Measurements from ENCODE around the gene ODAD4.

ODAD4 gene

DNA sequence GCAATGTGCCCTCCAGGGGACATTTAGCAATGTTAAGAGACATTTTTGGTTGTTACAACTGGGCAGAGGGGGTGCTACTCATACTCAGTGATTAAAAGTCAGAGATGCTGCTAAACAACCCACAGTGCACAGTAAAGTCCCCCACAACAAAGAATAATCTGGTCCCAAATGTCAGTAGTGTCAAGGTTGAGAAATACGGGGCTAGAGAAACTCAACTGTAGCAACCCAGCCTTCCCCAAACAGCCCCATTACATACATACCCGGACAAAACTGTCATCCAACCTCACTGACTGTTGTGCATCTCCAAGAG lies 66.4 kb downstream of the ODAD4 start:
- H3K27ac ChIP-seq (ENCODE audit: poor library complexity, severe bottlenecking), result no peak overlapping the region
- no peaks in the 10 kb centered on the region for H3K9me3 ChIP-seq (ENCODE audit: severe bottlenecking)
- ATAC-seq (ENCODE audit: low read depth) (no peak), DNase-seq (ENCODE audit: low spot score) (no peak)
- no peaks in the 10 kb centered on the region for H3K4me1 ChIP-seq (ENCODE audit: insufficient read depth, poor library complexity, severe bottlenecking)
- no peaks in the 10 kb centered on the region for H3K27me3 ChIP-seq (ENCODE audit: insufficient read depth, poor library complexity, severe bottlenecking)
- TF ChIP-seq, protein P1, sequence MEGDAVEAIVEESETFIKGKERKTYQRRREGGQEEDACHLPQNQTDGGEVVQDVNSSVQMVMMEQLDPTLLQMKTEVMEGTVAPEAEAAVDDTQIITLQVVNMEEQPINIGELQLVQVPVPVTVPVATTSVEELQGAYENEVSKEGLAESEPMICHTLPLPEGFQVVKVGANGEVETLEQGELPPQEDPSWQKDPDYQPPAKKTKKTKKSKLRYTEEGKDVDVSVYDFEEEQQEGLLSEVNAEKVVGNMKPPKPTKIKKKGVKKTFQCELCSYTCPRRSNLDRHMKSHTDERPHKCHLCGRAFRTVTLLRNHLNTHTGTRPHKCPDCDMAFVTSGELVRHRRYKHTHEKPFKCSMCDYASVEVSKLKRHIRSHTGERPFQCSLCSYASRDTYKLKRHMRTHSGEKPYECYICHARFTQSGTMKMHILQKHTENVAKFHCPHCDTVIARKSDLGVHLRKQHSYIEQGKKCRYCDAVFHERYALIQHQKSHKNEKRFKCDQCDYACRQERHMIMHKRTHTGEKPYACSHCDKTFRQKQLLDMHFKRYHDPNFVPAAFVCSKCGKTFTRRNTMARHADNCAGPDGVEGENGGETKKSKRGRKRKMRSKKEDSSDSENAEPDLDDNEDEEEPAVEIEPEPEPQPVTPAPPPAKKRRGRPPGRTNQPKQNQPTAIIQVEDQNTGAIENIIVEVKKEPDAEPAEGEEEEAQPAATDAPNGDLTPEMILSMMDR (IDR thresholded peaks at IDR 0.05; ENCODE audit: poor library complexity, severe bottlenecking), result no peak
- H3K36me3 ChIP-seq (ENCODE audit: low read depth), result peaks cover 97% of the 10 kb centered on the region
- no peak overlapping the region for H3K4me3 ChIP-seq (ENCODE audit: severe bottlenecking)

DNA sequence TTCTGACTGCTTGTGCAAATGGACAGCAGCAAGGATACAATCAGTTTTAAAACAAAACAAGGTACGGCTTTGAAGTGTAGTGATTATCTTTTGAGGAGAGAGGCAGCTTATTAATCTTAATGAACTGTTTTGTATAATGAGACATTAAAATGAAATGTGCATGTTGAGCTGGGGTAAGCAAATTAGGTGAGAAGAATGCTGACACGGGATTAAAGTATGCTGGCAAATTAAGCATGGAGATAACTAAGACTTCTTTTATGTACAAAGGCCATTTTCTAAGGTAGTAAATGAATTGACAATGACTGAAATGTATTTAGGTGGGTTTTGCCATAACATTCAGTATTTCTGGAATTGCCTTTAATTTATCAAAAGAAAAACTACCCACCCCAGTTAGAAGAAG lies 68.1 kb downstream of the ODAD4 start:
- no peak overlapping the region for H3K27ac ChIP-seq (ENCODE audit: poor library complexity, severe bottlenecking)
- H3K4me3 ChIP-seq (ENCODE audit: severe bottlenecking), result no peak overlapping the region
- H3K4me1 ChIP-seq (ENCODE audit: insufficient read depth, poor library complexity, severe bottlenecking), result peaks cover 4% of the 10 kb centered on the region
- DNase-seq (ENCODE audit: low spot score) (no peak), ATAC-seq (ENCODE audit: low read depth) (no peak)
- TF ChIP-seq, protein P1 (IDR thresholded peaks at IDR 0.05; ENCODE audit: poor library complexity, severe bottlenecking), result no peak
- no peaks in the 10 kb centered on the region for H3K9me3 ChIP-seq (ENCODE audit: severe bottlenecking)
- peaks cover 97% of the 10 kb centered on the region for H3K36me3 ChIP-seq (ENCODE audit: low read depth)
- no peaks in the 10 kb centered on the region for H3K27me3 ChIP-seq (ENCODE audit: insufficient read depth, poor library complexity, severe bottlenecking)

DNA sequence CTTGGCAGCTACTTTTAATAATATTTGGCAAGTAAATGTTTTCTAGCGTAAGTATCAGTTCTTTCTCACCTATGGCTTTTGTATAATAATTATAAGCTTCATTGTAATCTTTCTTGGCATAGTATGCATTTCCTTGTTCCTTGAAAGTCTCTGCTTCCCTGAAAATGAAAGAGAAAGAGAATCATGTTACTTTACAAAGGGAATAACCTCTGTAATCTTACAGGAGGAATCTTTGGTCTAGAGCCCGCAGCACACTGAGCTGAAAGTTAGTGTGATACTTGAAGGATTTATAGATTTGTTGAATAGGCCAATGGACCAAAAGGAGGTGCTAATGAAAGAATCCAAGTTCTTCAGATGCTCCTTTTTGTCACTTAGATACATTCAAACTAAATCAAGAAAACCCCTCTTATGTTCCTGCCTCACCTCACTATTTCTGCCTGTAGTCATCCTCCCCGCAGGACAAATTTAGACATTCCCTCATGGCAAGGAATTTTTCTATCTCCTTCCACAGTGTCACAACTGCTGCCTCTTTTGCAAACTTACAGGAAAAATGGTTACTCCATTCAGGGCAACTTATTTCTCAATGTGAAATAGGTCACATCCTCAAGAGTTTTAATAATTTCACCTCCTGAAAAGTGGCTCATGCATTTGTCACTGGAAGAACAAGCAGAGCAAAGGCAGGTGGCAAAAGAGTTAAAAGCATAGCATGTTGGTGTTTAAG lies 70.2 kb downstream of the ODAD4 start:
- no peak overlapping the region for H3K4me3 ChIP-seq (ENCODE audit: severe bottlenecking)
- H3K36me3 ChIP-seq (ENCODE audit: low read depth), result peaks cover 78% of the 10 kb centered on the region
- no peak overlapping the region for H3K27ac ChIP-seq (ENCODE audit: poor library complexity, severe bottlenecking)
- no peaks in the 10 kb centered on the region for H3K9me3 ChIP-seq (ENCODE audit: severe bottlenecking)
- DNase-seq (ENCODE audit: low spot score) (no peak), ATAC-seq (ENCODE audit: low read depth) (no peak)
- H3K4me1 ChIP-seq (ENCODE audit: insufficient read depth, poor library complexity, severe bottlenecking), result peaks cover 5% of the 10 kb centered on the region
- no peaks in the 10 kb centered on the region for H3K27me3 ChIP-seq (ENCODE audit: insufficient read depth, poor library complexity, severe bottlenecking)
- TF ChIP-seq, protein P1 (IDR thresholded peaks at IDR 0.05; ENCODE audit: poor library complexity, severe bottlenecking), result no peak

DNA sequence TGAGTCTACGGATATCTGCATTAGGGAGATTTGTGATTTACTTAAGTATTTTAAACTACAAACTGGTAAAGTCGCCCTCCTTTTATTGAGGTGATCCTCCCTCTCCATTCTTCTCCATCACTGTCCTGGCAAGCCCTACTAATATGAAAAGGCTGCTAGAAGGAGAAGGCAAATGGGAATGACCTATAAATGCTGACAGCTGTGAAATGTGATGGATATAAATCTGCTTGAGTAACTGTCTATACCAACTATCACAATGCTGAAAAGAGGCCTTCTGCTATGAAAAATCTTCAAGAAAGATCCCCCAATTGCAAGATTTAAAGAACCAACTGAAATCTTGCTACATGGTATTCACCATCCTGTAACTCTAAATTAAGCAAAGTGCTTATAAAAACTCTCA lies 71.3 kb downstream of the ODAD4 start:
- no peaks in the 10 kb centered on the region for H3K27me3 ChIP-seq (ENCODE audit: insufficient read depth, poor library complexity, severe bottlenecking)
- no peak overlapping the region for H3K27ac ChIP-seq (ENCODE audit: poor library complexity, severe bottlenecking)
- ATAC-seq (ENCODE audit: low read depth), result no peak
- peaks cover 66% of the 10 kb centered on the region for H3K36me3 ChIP-seq (ENCODE audit: low read depth)
- no peaks in the 10 kb centered on the region for H3K9me3 ChIP-seq (ENCODE audit: severe bottlenecking)
- H3K4me1 ChIP-seq (ENCODE audit: insufficient read depth, poor library complexity, severe bottlenecking), result peaks cover 5% of the 10 kb centered on the region
- no peak overlapping the region for H3K4me3 ChIP-seq (ENCODE audit: severe bottlenecking)
- DNase-seq (ENCODE audit: low spot score), result no peak
- TF ChIP-seq, protein P1 (IDR thresholded peaks at IDR 0.05; ENCODE audit: poor library complexity, severe bottlenecking), result no peak

DNA sequence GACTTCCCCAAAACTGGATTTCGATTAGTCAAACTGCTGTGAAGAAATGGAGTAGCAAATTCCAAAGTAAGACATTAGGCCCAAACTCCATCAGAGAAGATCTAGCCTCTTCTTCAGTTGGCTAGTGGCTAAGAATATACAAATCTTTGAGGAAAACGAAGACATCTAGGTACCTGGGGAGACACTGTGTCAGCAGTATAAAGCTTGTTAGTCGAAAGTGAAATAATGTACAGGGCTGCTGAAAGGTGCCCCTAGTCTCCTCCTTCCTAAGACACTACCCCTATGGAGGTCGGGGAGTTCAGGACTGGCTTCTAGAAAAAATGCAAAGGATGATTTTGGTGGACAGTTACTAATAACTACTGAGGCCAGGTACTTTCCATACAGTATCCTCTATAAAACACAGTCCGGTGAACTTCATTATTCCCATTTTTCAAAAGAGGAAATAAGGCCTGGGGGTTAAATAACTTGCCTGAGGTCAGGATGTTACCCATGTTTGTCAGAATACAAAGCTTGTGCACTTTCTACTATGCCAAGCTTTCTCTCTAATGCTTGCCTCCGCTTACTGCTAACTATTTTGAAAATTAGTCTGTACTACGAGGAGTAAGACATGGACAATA lies 71.9 kb downstream of the ODAD4 start:
- DNase-seq (ENCODE audit: low spot score) (no peak), ATAC-seq (ENCODE audit: low read depth) (no peak)
- peaks cover 5% of the 10 kb centered on the region for H3K4me1 ChIP-seq (ENCODE audit: insufficient read depth, poor library complexity, severe bottlenecking)
- no peaks in the 10 kb centered on the region for H3K27me3 ChIP-seq (ENCODE audit: insufficient read depth, poor library complexity, severe bottlenecking)
- no peak overlapping the region for H3K4me3 ChIP-seq (ENCODE audit: severe bottlenecking)
- TF ChIP-seq, protein P1 (IDR thresholded peaks at IDR 0.05; ENCODE audit: poor library complexity, severe bottlenecking), result no peak
- H3K9me3 ChIP-seq (ENCODE audit: severe bottlenecking), result no peaks in the 10 kb centered on the region
- H3K27ac ChIP-seq (ENCODE audit: poor library complexity, severe bottlenecking), result peak overlapping the region; percentile 22
- H3K36me3 ChIP-seq (ENCODE audit: low read depth), result peaks cover 61% of the 10 kb centered on the region
